CD14-positive monocyte (primary cell): ENCODE data around the gene PYDC2. TPM values are rescaled to one million over a fixed set of nuclear protein-coding genes. Genes with fewer than 3 reads are reported as not detected.

Source experiments
- DNase-seq, 3 donors: peaks; one replicate each; pipeline ENCODE4 v3.0.0-alpha.2; 2011 to 2022
- H2AFZ ChIP-seq: 2 replicates; pipeline ENCODE4 v1.6.0; 2012; ENCODE audit warnings: mild to moderate bottlenecking, low read depth, low read length, inconsistent platforms; ENCODE audit not compliant: insufficient read depth, poor library complexity, severe bottlenecking
- H3K27ac ChIP-seq, 2 donors: 1 replicate in 1 of 2; 2 replicates in 1 of 2; pipeline ENCODE4 v1.5.1; 2012 to 2013; ENCODE audit warnings: low read length in 2 of 2, control low read depth in 1 of 2, inconsistent platforms in 1 of 2, low read depth in 1 of 2, mild to moderate bottlenecking in 1 of 2
- H3K27me3 ChIP-seq, 2 donors: one replicate each; pipeline versions ENCODE4 v1.6.0 to v1.6.1; 2011 to 2013; ENCODE audit warnings: low read length in 2 of 2; ENCODE audit not compliant: control insufficient read depth in 2 of 2, insufficient read depth in 2 of 2
- H3K36me3 ChIP-seq, 2 donors: replicated peaks in 1 of 2; 1 replicate in 1 of 2; 2 replicates in 1 of 2; pipeline versions ENCODE4 v1.5.1 to v1.6.1; 2012 to 2013; ENCODE audit warnings: low read length in 2 of 2, control low read depth in 1 of 2, inconsistent platforms in 1 of 2, mild to moderate bottlenecking in 1 of 2; ENCODE audit not compliant: insufficient read depth in 2 of 2, control insufficient read depth in 1 of 2
- H3K4me1 ChIP-seq, 2 donors: 1 replicate in 1 of 2; 2 replicates in 1 of 2; pipeline versions ENCODE4 v1.5.1 to v1.6.1; 2012 to 2013; ENCODE audit warnings: low read length in 2 of 2, control low read depth in 1 of 2, inconsistent platforms in 1 of 2, mild to moderate bottlenecking in 1 of 2, moderate library complexity in 1 of 2; ENCODE audit not compliant: insufficient read depth in 2 of 2, control insufficient read depth in 1 of 2
- H3K4me2 ChIP-seq: replicated peaks from 2 replicates; pipeline ENCODE3; 2012; ENCODE audit warnings: low read length, moderate library complexity, mild to moderate bottlenecking; ENCODE audit not compliant: poor library complexity, severe bottlenecking; ENCODE audit errors: extremely low read depth
- H3K4me3 ChIP-seq, 3 experiments: fragments of 200-600 bp in 1 of 3; sonication (generic) in 1 of 3; replicated peaks in 1 of 3; 1 replicate in 2 of 3; 2 replicates in 1 of 3; pipeline ENCODE4 v1.5.1; 2011 to 2013; ENCODE audit warnings: low read length in 3 of 3, mild to moderate bottlenecking in 3 of 3, control low read depth in 2 of 3, low read depth in 2 of 3, inconsistent platforms in 1 of 3, moderate library complexity in 1 of 3
- H3K79me2 ChIP-seq: 2 replicates; pipeline ENCODE4 v1.6.0; 2012; ENCODE audit warnings: mild to moderate bottlenecking, control low read depth, inconsistent platforms, low read length, moderate library complexity; ENCODE audit not compliant: insufficient read depth
- H3K9ac ChIP-seq: 2 replicates; pipeline ENCODE4 v1.6.0; 2017; ENCODE audit warnings: low read length, mild to moderate bottlenecking; ENCODE audit not compliant: insufficient read depth, poor library complexity, severe bottlenecking
- H3K9me3 ChIP-seq, 2 donors: replicated peaks in 1 of 2; 1 replicate in 1 of 2; 2 replicates in 1 of 2; pipeline versions ENCODE4 v1.5.1 to v1.6.1; 2012 to 2013; ENCODE audit warnings: low read length in 2 of 2, control low read depth in 1 of 2; ENCODE audit not compliant: control insufficient read depth in 1 of 2, insufficient read depth in 1 of 2
- H4K20me1 ChIP-seq: 2 replicates; pipeline ENCODE4 v1.6.0; 2012; ENCODE audit warnings: mild to moderate bottlenecking, low read length, control low read depth, moderate library complexity; ENCODE audit not compliant: insufficient read depth
- H3K27ac Mint-ChIP-seq, 7 donors: one replicate each; pipeline ENCODE4 v1.8.0; 2020; ENCODE audit warnings: mild to moderate bottlenecking in 7 of 7, mixed read lengths in 7 of 7, moderate library complexity in 6 of 7, inconsistent platforms in 2 of 7
- H3K27me3 Mint-ChIP-seq, 3 donors: one replicate each; pipeline ENCODE4 v1.8.0; 2021 to 2022; ENCODE audit warnings: low read depth in 3 of 3, mild to moderate bottlenecking in 3 of 3, mixed read lengths in 3 of 3, moderate library complexity in 3 of 3, inconsistent platforms in 1 of 3
- H3K36me3 Mint-ChIP-seq, 2 donors: one replicate each; pipeline ENCODE4 v1.8.0; 2020; ENCODE audit warnings: mixed read lengths in 2 of 2, inconsistent platforms in 1 of 2, mild to moderate bottlenecking in 1 of 2
- H3K4me1 Mint-ChIP-seq: one replicate; pipeline ENCODE4 v1.8.0; 2020; ENCODE audit warnings: mild to moderate bottlenecking, mixed read lengths
- H3K4me3 Mint-ChIP-seq, 2 donors: one replicate each; pipeline ENCODE4 v1.8.0; 2020; ENCODE audit warnings: mild to moderate bottlenecking in 2 of 2, mixed read lengths in 2 of 2, moderate library complexity in 1 of 2
- H3K9me3 Mint-ChIP-seq, 7 donors: one replicate each; pipeline ENCODE4 v1.8.0; 2020 to 2022; ENCODE audit warnings: mixed read lengths in 7 of 7, mild to moderate bottlenecking in 6 of 7, moderate library complexity in 6 of 7, inconsistent platforms in 2 of 7
- WGBS: methylation state at CpG from one replicate; pipeline ENCODE4 v1.1.5; 2013; ENCODE audit warnings: missing lambda C conversion rate; ENCODE audit not compliant: insufficient coverage; 5-methylcytosine and 5-hydroxymethylcytosine counted together
- intact Hi-C, 2 donors: fragments of 100-400 bp; cut with micrococcal nuclease; formaldehyde crosslinking; loops; one replicate each; pipeline versions ENCODE4 v1.15.0 to v1.15.1; 2023
- polyA plus RNA-seq, 3 donors: library from polyadenylated mRNA; depleted of rRNA in 1 of 3; unstranded in 2 of 3; stranded (reverse) in 1 of 3; fragments of 300-500 nt in 2 of 3; fragments of >200 nt in 1 of 3; fragmentation: Illumina TruSeq in 2 of 3; gene quantifications; 1 replicate in 2 of 3; 2 replicates in 1 of 3; pipeline ENCODE4 v1.2.3, GENCODE V29; 2012 to 2021
- TF ChIP-seq, protein P1 (sequence below): fragments of 200-600 bp; IDR thresholded peaks from one replicate; pipeline ENCODE4 v1.8.0; 2022; ENCODE audit warnings: antibody characterized with exemption, mild to moderate bottlenecking

The PYDC2 gene
- polyA plus RNA-seq, 3 donors: not detected

- Histone ChIP-seq H3K9me3 (no peaks in the 10 kb centered on the region), H3K36me3 (no peaks in the 10 kb centered on the region), H3K27me3 (no peaks in the 10 kb centered on the region), H3K4me1 (no peaks in the 10 kb centered on the region), H3K9ac (no peak overlapping the region), H3K79me2 (no peaks in the 10 kb centered on the region), H3K4me3 (no peak overlapping the region), H3K4me2 (no peak overlapping the region), H4K20me1 (no peaks in the 10 kb centered on the region), H2AFZ (no peak overlapping the region), H3K27ac (no peak overlapping the region)
- WGBS: 90% methylated on average over 2 of the region's 2 CpGs
- H3K36me3 Mint-ChIP-seq: no peaks in the 10 kb centered on the region
- TF ChIP-seq, protein P1, sequence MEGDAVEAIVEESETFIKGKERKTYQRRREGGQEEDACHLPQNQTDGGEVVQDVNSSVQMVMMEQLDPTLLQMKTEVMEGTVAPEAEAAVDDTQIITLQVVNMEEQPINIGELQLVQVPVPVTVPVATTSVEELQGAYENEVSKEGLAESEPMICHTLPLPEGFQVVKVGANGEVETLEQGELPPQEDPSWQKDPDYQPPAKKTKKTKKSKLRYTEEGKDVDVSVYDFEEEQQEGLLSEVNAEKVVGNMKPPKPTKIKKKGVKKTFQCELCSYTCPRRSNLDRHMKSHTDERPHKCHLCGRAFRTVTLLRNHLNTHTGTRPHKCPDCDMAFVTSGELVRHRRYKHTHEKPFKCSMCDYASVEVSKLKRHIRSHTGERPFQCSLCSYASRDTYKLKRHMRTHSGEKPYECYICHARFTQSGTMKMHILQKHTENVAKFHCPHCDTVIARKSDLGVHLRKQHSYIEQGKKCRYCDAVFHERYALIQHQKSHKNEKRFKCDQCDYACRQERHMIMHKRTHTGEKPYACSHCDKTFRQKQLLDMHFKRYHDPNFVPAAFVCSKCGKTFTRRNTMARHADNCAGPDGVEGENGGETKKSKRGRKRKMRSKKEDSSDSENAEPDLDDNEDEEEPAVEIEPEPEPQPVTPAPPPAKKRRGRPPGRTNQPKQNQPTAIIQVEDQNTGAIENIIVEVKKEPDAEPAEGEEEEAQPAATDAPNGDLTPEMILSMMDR: no peak
- intact Hi-C loops: no loop called here
- no peak for DNase-seq
- H3K9me3 Mint-ChIP-seq: peaks cover 0 to 4% (median 1%) of the 10 kb centered on the region in 7 donors
- H3K4me1 Mint-ChIP-seq: no peaks in the 10 kb centered on the region
- no peak overlapping the region for H3K4me3 Mint-ChIP-seq
- H3K27me3 Mint-ChIP-seq: peaks cover 2 to 5% (median 2%) of the 10 kb centered on the region in 3 donors
- H3K27ac Mint-ChIP-seq: no peak overlapping the region
Measured at GRCh38 chr3:191420771-191421170, 40.2 kb upstream of the PYDC2 start.

DNA sequence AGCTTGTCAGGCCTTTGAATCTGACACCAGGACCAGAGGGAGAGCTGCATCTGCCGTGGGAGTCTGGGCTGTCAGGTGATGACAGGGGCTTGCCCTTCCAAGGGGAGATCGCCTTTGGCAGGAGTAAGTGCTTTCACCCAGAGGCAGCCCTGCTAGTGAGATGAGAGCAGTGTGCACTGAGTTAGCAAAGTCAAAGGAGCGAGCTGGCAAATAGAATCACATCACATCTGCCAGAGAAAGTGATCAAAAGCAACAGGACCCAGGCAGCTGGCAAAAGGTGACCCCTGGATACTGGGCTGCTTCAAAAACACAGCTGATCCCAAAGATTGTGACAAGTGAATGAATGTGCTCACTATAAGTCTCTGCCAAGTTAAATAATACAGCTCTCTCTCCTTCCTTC, 36.1 kb upstream of the PYDC2 start:
- WGBS: 79% methylated on average over 3 of the region's 3 CpGs
- no peak overlapping the region for H3K27ac Mint-ChIP-seq

More for the DNA sequence above, 36.1 kb upstream of the PYDC2 start:
- Mint-ChIP-seq H3K4me1 (no peaks in the 10 kb centered on the region), H3K36me3 (no peaks in the 10 kb centered on the region), H3K9me3 (peaks cover 0 to 2% (median 0%) of the 10 kb centered on the region in 7 donors), H3K27me3 (peaks cover 2 to 5% (median 2%) of the 10 kb centered on the region in 3 donors), H3K4me3 (no peak overlapping the region)
- H2AFZ ChIP-seq: no peak overlapping the region
- no peaks in the 10 kb centered on the region for H3K27me3 ChIP-seq
- H3K9ac ChIP-seq: no peak overlapping the region
- no peaks in the 10 kb centered on the region for H3K4me1 ChIP-seq
- no peaks in the 10 kb centered on the region for H3K36me3 ChIP-seq
- H3K4me3 ChIP-seq: no peak overlapping the region
- no peak overlapping the region for H3K27ac ChIP-seq
- H4K20me1 ChIP-seq: no peaks in the 10 kb centered on the region
- no peak overlapping the region for H3K4me2 ChIP-seq
- H3K79me2 ChIP-seq: no peaks in the 10 kb centered on the region
- intact Hi-C loops: no loop called here
- DNase-seq: no peak
- TF ChIP-seq, protein P1: no peak
- H3K9me3 ChIP-seq: no peaks in the 10 kb centered on the region
